Peyer's patch (tissue), 4 donors: ENCODE measurements around the gene RTTN.

Source experiments
- CTCF ChIP-seq, 6 experiments: fragments of 450-650 bp in 4 of 6; fragments of 200-600 bp in 2 of 6; sonication (generic) in 1 of 6; IDR thresholded peaks; one replicate each; pipeline ENCODE4 v1.5.1; 2017 to 2019; ENCODE audit warnings: antibody characterized with exemption in 6 of 6, mild to moderate bottlenecking in 3 of 6, moderate library complexity in 1 of 6
- POLR2A ChIP-seq, 2 donors: fragments of 450-650 bp; IDR thresholded peaks; one replicate each; pipeline ENCODE4 v1.5.1; 2017; ENCODE audit warnings: antibody characterized with exemption in 2 of 2, mild to moderate bottlenecking in 2 of 2, moderate library complexity in 2 of 2

GRCh38 chr18:70041459-70042050 lies 163.9 kb downstream of the RTTN start:
- TF ChIP-seq CTCF (IDR thresholded peaks at IDR 0.05) (no peak), POLR2A (IDR thresholded peaks at IDR 0.05) (no peak)
